SU-DHL-6 (cell line): ENCODE results near the gene RPGRIP1L.

Source experiments
- H2AFZ ChIP-seq: fragments of 200-600 bp; sonication (generic); 2 replicates; pipeline ENCODE4 v1.6.1; 2014; ENCODE audit warnings: low read depth, mild to moderate bottlenecking, moderate library complexity, mixed read lengths, antibody characterized with exemption, low read length; ENCODE audit not compliant: severe bottlenecking
- H3F3A ChIP-seq: fragments of 200-600 bp; shearing (Covaris generic); 2 replicates; pipeline ENCODE4 v1.6.0; 2016; ENCODE audit warnings: antibody characterized with exemption, mild to moderate bottlenecking; ENCODE audit not compliant: insufficient read depth
- H3K27ac ChIP-seq: fragments of 200-600 bp; sonication (generic); 2 replicates; pipeline ENCODE4 v1.5.1; 2016; ENCODE audit warnings: low read depth, mild to moderate bottlenecking, low read length, moderate library complexity, mixed read lengths
- H3K27me3 ChIP-seq: fragments of 200-600 bp; sonication (generic), shearing (Covaris generic); 2 replicates; pipeline ENCODE4 v1.6.0; 2014; ENCODE audit warnings: mild to moderate bottlenecking, low read length
- H3K36me3 ChIP-seq: fragments of 200-600 bp; sonication (generic); 2 replicates; pipeline ENCODE4 v1.6.1; 2014; ENCODE audit warnings: mild to moderate bottlenecking, low read length, mixed read lengths
- H3K4me2 ChIP-seq: fragments of 300-600, 200-600 bp; shearing (Covaris generic), sonication (generic); 2 replicates; pipeline ENCODE4 v1.6.0; 2014; ENCODE audit warnings: low read length, low read depth, mild to moderate bottlenecking; ENCODE audit not compliant: poor library complexity, severe bottlenecking
- H3K4me3 ChIP-seq: fragments of 200-600 bp; sonication (generic); 2 replicates; pipeline ENCODE4 v1.5.1; 2014; ENCODE audit warnings: antibody characterized with exemption, low read length, mild to moderate bottlenecking, mixed read lengths; ENCODE audit not compliant: insufficient read depth, poor library complexity, severe bottlenecking
- H3K79me2 ChIP-seq: fragments of 200-600 bp; sonication (generic); 2 replicates; pipeline ENCODE4 v1.6.1; 2014; ENCODE audit warnings: mild to moderate bottlenecking, low read length, moderate library complexity; ENCODE audit not compliant: insufficient read depth
- H3K9ac ChIP-seq: fragments of 200-600 bp; sonication (generic); 2 replicates; pipeline ENCODE4 v1.7.0; 2014; ENCODE audit warnings: mild to moderate bottlenecking, low read length
- H3K9me2 ChIP-seq: fragments of 200-600 bp; sonication (generic); replicated peaks from 2 replicates; pipeline ENCODE4 v1.6.1; 2014; ENCODE audit warnings: low read length; ENCODE audit not compliant: insufficient read depth
- H3K9me3 ChIP-seq: fragments of 200-600 bp; sonication (generic); 2 replicates; pipeline ENCODE4 v1.6.1; 2014; ENCODE audit warnings: low read length, mixed read lengths; ENCODE audit not compliant: insufficient read depth
- H4K20me1 ChIP-seq: fragments of 200-600 bp; sonication (generic); 2 replicates; pipeline ENCODE4 v1.6.1; 2014; ENCODE audit warnings: low read depth, mild to moderate bottlenecking, antibody characterized with exemption, low read length, moderate library complexity, mixed read lengths
- EZH2phosphoT487 ChIP-seq: fragments of 200-600 bp; sonication (generic), shearing (Covaris generic); conservative IDR thresholded peaks from 2 replicates; pipeline ENCODE4 v1.6.1; 2018; ENCODE audit warnings: mild to moderate bottlenecking, antibody characterized with exemption, low read length, moderate library complexity, mixed read lengths
- TF ChIP-seq, protein P1 (sequence below): fragments of 200-600 bp; sonication (generic); IDR thresholded peaks from one replicate; pipeline ENCODE4 v1.5.1; 2017; ENCODE audit warnings: antibody characterized with exemption, mild to moderate bottlenecking, low read length, moderate library complexity; ENCODE audit not compliant: insufficient read depth, poor library complexity, severe bottlenecking

Gene RPGRIP1L

DNA sequence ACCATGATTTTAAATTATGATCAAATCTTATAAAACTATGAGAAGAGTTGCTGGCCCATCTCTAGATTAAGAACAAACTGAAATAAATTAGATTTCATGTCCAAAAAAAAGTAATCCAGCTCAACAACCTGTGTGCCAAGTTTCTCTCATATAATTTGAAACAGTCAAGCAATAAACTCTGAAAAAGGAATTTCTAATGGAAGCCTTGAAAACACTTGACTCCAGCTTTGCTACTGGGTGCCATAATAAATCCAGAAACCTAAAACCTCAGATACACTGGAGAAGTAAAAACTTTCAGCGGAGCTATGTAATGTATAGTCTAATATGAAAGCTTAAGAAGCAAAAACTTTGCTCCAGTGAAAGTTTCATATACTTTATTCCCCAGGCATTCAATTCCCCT, 25.5 kb downstream of the RPGRIP1L start:
- Histone ChIP-seq H3K36me3 (no peaks in the 10 kb centered on the region), H3K27me3 (no peaks in the 10 kb centered on the region), H3F3A (no peaks in the 10 kb centered on the region), H3K27ac (no peak overlapping the region), H3K9ac (no peak overlapping the region), H3K4me2 (no peak overlapping the region), H3K4me3 (no peak overlapping the region), H3K79me2 (no peaks in the 10 kb centered on the region), H4K20me1 (no peaks in the 10 kb centered on the region), H3K9me3 (no peaks in the 10 kb centered on the region), H3K9me2 (no peaks in the 10 kb centered on the region), H2AFZ (no peak overlapping the region)
- no peak for TF ChIP-seq EZH2phosphoT487
- TF ChIP-seq, protein P1, sequence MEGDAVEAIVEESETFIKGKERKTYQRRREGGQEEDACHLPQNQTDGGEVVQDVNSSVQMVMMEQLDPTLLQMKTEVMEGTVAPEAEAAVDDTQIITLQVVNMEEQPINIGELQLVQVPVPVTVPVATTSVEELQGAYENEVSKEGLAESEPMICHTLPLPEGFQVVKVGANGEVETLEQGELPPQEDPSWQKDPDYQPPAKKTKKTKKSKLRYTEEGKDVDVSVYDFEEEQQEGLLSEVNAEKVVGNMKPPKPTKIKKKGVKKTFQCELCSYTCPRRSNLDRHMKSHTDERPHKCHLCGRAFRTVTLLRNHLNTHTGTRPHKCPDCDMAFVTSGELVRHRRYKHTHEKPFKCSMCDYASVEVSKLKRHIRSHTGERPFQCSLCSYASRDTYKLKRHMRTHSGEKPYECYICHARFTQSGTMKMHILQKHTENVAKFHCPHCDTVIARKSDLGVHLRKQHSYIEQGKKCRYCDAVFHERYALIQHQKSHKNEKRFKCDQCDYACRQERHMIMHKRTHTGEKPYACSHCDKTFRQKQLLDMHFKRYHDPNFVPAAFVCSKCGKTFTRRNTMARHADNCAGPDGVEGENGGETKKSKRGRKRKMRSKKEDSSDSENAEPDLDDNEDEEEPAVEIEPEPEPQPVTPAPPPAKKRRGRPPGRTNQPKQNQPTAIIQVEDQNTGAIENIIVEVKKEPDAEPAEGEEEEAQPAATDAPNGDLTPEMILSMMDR = no peak

DNA sequence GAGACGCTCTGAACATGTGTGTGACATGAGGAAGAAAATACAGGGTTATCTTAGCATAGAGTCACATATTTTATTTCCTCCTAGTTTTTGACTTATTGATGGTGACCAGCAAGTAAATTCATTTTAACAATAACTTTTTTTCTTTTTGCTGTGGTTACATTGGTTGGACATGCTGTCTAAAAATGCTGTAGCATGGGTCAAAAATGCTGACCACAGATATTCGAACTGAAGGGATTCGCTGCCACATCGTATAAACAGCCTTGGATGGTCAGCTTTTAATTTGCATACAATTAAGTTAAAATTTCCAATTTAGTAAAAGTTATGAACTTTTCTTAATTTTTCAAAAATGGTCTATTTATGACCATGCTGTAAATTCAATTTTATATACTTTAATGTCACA, 30.5 kb downstream of the RPGRIP1L start:
- Histone ChIP-seq H3K9ac (no peak overlapping the region), H3K79me2 (no peaks in the 10 kb centered on the region), H3K4me2 (no peak overlapping the region), H3K9me3 (no peaks in the 10 kb centered on the region), H3K9me2 (no peaks in the 10 kb centered on the region), H3F3A (no peaks in the 10 kb centered on the region), H4K20me1 (no peaks in the 10 kb centered on the region), H3K4me3 (no peak overlapping the region), H3K27me3 (no peaks in the 10 kb centered on the region), H3K27ac (no peak overlapping the region), H2AFZ (no peak overlapping the region), H3K36me3 (no peaks in the 10 kb centered on the region)
- TF ChIP-seq, protein P1 = no peak
- no peak for TF ChIP-seq EZH2phosphoT487

- Histone ChIP-seq H3F3A (no peaks in the 10 kb centered on the region), H3K27ac (no peak overlapping the region), H3K9me2 (no peaks in the 10 kb centered on the region), H3K36me3 (no peaks in the 10 kb centered on the region), H3K27me3 (no peaks in the 10 kb centered on the region), H4K20me1 (no peaks in the 10 kb centered on the region), H3K9ac (no peak overlapping the region), H2AFZ (no peak overlapping the region), H3K79me2 (no peaks in the 10 kb centered on the region), H3K4me2 (no peak overlapping the region), H3K9me3 (no peaks in the 10 kb centered on the region), H3K4me3 (no peak overlapping the region)
- TF ChIP-seq, protein P1 = no peak
- no peak for TF ChIP-seq EZH2phosphoT487
Measured at GRCh38 chr16:53672461-53672860, 31.2 kb downstream of the RPGRIP1L start.

DNA sequence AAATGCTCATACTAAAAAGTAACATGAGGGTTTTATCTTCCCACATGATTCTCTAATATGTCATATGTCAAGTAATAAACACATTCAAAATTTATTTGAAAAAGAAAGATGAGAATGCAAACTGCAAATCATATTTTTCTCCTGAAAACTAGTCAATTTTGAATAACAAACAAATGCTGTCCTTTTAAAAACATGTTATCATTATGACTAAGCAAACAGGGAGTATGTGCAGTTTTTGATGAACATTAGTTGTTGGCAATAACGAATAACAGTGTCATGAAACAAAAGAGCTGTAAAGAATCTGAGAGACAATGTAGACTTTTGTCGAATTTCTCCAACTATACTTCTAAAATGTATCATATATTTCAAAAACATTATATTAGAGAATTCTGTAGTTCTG, 34.8 kb downstream of the RPGRIP1L start:
- no peak overlapping the region for H3K9ac ChIP-seq
- no peaks in the 10 kb centered on the region for H3K9me2 ChIP-seq
- no peak overlapping the region for H3K4me2 ChIP-seq
- no peaks in the 10 kb centered on the region for H3K27me3 ChIP-seq
- H4K20me1 ChIP-seq = no peaks in the 10 kb centered on the region
- H2AFZ ChIP-seq = no peak overlapping the region
- no peak overlapping the region for H3K27ac ChIP-seq
- no peaks in the 10 kb centered on the region for H3K36me3 ChIP-seq
- H3K79me2 ChIP-seq = no peaks in the 10 kb centered on the region
- H3F3A ChIP-seq = no peaks in the 10 kb centered on the region
- no peak for TF ChIP-seq EZH2phosphoT487
- H3K9me3 ChIP-seq = no peaks in the 10 kb centered on the region
- H3K4me3 ChIP-seq = no peak overlapping the region
